ENCODE data around the gene SLC38A5.
A peak's percentile ranks its signal among the peaks of the same experiment; 100 is the strongest.

SLC38A5 gene

DNA sequence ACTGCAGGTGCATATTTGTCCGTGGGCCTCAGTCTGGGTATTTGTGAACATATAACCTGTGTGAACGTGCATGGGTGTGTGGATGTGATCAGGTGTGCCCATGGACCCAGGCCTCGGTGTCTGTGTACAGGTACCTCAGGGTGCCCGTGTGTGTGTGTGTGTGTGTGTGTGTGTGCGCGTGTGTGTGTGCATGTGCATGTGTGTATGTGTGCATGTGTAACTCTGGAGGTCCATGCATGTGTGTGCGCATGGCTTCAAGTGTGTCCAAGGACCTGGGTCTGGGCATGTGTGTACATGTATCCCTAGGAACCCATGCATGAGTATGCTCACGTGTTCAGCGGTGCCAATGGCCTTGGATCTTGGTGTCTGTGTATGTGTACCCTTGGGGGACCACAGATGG, 21.7 kb upstream of the SLC38A5 start:
- DNase-seq (ENCODE audit: low read depth in 2 of 3, low spot score in 2 of 3): no peak

- DNase-seq (ENCODE audit: low read depth in 2 of 3, low spot score in 2 of 3): no peak
Observed at GRCh38 chrX:48490661-48491060, 20.6 kb upstream of the SLC38A5 start.

GRCh38 chrX:48489892-48490291, 19.8 kb upstream of the SLC38A5 start:
- DNase-seq (ENCODE audit: low read depth in 2 of 3, low spot score in 2 of 3): no peak

DNA sequence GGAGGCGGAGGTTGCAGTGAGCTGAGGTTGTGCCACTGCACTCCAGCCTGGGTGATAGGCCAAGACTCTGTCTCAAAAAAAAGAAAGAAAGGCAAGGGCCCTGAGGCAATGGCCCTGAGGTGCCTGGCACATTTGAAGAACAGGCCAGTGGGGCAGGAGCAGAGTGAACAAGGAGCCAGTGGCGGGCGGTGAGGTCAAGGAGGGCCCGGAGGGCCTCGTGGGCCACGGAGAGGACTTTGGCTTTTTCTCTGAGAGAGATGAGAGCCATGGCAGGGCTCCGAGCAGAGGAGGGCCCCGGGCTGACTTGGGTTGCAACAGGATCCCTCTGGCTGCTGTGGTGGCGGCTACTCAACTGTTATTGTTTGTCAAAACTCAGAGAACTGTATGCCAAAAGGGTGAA, 19.2 kb upstream of the SLC38A5 start:
- no peak for DNase-seq (ENCODE audit: low read depth in 2 of 3, low spot score in 2 of 3)

- DNase-seq (ENCODE audit: low read depth in 2 of 3, low spot score in 2 of 3): no peak
Observed at GRCh38 chrX:48488034-48488433, 18.0 kb upstream of the SLC38A5 start.

- DNase-seq (ENCODE audit: low read depth in 2 of 3, low spot score in 2 of 3): no peak
Observed at GRCh38 chrX:48487362-48487798, 17.3 kb upstream of the SLC38A5 start.

- DNase-seq (ENCODE audit: low read depth in 2 of 3, low spot score in 2 of 3): no peak
Observed at GRCh38 chrX:48482526-48482925, 12.5 kb upstream of the SLC38A5 start.

- no peak for DNase-seq (ENCODE audit: low read depth in 2 of 3, low spot score in 2 of 3)
Observed at GRCh38 chrX:48480583-48480982, 10.5 kb upstream of the SLC38A5 start.

GRCh38 chrX:48480142-48480541, 10.1 kb upstream of the SLC38A5 start:
- DNase-seq (ENCODE audit: low read depth in 2 of 3, low spot score in 2 of 3): no peak

DNA sequence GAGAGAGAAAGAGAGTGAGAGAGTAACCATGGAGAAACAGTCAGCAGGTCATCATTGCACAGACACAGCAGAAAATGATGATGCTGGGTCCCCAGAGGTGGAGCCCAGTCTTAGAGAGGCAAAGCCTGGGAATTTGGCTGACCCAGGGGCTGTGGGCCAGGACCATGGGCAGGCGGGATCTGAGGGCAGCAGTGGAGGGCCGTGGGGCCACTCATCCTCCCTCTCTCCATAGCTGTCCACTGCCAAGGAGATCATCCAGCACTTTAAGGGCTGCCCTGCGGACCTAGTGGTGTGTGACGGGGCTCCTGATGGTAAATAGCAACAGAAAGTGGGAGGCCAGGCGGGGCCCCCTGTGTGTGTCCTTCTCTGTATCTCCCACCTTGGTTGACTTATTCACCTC, 8.7 kb upstream of the SLC38A5 start:
- no peak for DNase-seq (ENCODE audit: low read depth in 2 of 3, low spot score in 2 of 3)

DNA sequence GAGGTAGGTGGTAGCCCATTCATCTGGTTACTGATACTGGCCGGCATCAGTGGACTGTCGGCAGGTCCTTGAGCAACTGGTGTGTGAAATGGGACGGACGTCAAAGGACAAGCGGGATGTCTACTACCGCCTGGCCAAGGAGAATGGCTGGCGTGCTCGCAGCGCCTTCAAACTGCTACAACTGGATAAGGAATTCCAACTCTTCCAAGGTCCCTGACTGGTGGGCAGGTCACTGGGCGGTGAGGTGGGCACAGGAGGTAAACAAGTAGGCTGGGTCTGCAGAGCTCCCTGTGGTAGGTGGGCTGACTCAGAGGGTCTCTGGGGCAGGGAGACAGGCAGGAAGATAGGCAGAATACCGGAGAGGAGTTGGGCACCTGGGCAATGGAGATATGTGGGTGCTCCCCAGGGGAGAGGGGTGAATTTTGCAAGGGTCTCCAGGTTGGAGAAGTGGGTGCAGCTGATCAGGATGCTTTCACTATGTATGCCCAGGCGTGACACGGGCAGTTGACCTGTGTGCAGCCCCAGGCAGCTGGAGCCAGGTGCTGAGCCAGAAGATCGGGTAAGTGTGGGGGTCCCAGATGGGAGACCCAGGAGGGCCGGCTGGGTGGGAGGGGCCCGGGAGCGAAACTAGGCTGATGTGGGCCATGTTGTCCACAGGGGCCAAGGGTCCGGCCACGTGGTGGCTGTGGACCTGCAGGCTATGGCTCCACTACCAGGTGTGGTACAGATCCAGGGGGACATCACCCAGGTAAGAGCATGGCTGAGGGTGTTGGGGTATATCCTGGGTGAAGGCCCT, 8.1 kb upstream of the SLC38A5 start:
- DNase-seq (ENCODE audit: low read depth in 2 of 3, low spot score in 2 of 3): no peak

GRCh38 chrX:48476919-48477318, 6.9 kb upstream of the SLC38A5 start:
- DNase-seq (ENCODE audit: low read depth in 2 of 3, low spot score in 2 of 3): no peak

DNA sequence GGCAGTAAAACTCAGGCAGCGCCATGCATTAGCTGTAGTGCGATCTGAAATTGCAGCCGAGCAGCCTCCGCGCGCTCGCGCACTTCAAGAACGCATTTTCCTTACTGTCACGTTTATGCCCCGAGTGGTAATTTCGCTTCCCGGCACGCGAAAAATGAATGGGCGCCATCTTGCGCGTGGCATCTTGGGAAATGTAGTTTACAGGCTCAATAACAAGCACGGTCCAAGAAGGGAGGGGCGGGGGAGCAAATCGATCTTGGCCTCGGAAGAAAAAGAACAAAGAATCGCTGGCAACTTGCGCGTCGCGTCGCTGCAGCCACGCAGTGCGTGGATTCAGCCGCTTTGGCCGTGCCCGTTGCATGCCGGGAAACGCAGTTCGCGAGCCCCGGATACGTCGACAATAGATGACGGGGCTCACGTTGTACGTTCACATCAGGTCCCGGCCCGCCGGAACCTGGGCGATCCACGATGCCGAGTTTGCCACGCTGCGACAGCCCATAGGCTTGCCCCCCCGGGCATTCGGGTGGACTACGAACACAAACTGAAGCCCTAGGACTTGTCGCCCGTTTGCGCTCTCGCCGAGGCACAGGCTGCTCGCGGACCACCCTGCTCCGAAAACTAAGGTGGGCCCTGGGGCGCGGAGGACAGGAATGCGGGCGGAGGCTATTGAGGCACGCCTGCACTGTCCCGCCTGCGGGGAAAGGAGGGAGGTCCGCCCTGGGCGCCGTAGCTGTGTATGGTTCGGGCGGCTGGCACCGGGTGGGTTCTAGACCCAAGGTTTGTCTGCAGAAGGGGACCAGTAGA, 5.9 kb upstream of the SLC38A5 start, which contains the start of gene FTSJ1:
Gene FTSJ1, plus strand, starts transcription at position 426 of the 804 bp plus-strand sequence. CDS start 1,849 bp downstream, outside the sequence.
- DNase-seq (ENCODE audit: low read depth in 2 of 3, low spot score in 2 of 3): peak; percentile 41 to 57 (median 48)

DNA sequence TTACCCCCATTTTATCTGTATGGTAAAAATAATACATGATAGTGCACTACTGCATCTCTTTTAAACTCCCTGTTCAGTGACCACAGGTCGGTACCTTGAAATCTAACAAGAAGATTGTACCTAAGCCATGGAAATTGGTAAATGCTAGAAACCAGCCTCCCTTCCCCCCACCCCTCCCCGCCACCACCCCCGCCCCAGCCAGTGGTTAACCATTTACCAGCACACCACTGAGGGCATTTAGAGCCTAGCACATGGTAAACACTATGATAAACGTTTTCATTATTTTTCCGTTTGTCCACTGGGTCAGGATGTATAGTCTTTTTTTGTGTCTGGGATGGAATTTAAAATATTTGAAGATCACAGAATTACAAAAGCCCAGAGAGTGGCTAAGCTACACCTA, 5.2 kb upstream of the SLC38A5 start:
- no peak for DNase-seq (ENCODE audit: low read depth in 2 of 3, low spot score in 2 of 3)

DNA sequence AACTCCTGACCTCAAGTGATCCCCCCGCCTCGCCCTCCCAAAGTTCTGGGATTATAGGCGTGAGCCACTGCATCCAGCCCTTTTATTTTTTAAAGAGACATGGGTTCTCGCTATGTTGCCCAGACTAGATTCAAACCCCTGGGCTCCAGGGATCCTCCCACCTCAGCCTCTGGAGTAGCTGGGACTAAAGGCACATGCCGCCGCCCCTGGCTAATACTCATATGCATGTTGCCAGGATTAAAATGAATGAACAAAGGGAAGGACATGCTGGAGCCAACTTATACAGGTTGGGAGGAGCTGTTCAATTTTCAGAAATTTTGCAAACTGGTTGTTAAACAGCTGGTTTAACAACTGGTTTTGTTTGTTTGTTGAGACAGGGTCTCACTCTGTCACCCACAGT, 4.5 kb upstream of the SLC38A5 start:
- no peak for DNase-seq (ENCODE audit: low read depth in 2 of 3, low spot score in 2 of 3)

GRCh38 chrX:48474127-48474526, 4.1 kb upstream of the SLC38A5 start:
- DNase-seq (ENCODE audit: low read depth in 2 of 3, low spot score in 2 of 3): no peak

GRCh38 chrX:48473704-48473990, 3.6 kb upstream of the SLC38A5 start:
- DNase-seq (ENCODE audit: low read depth in 2 of 3, low spot score in 2 of 3): no peak

DNA sequence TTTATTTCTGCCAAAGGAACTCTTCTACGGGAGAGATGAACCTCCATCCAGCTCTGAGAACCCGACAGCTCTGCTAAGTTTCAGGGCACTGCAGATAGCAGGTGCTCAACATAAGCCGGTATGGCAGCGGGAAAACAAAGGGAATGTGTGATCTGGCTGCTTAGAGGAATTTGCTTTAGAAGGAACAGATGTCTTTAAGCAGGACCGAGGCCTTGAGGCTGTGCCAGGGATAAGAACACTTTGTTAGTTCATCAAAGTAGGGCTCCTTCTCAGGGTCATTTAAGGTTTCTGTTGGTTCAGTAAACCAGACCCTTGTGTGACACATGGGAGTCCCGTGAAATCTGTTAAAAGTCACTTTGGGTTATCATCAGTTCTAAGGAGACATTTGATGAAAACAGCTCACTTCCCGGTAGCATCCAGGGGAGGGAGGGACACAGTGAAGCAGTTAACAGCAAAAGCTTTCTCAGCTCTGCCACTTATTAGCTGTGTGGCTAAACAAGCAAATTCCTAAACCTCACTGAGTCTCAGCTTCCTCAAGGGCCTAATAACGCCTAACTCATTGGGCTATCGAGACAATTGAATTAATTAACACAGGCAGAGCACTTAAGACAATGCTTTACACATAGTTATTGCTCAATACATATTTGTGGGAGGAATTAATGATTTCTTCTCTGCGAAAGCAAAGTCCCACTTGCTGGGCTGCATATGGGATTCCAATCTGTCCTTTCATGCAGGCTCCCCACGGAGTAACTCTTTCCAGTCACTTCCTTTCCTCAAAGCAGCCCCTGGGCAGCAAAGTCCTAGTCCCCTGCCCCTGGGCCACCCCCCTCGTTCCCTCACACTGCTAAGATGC, 3.0 kb upstream of the SLC38A5 start:
- no peak for DNase-seq (ENCODE audit: low read depth in 2 of 3, low spot score in 2 of 3)

DNA sequence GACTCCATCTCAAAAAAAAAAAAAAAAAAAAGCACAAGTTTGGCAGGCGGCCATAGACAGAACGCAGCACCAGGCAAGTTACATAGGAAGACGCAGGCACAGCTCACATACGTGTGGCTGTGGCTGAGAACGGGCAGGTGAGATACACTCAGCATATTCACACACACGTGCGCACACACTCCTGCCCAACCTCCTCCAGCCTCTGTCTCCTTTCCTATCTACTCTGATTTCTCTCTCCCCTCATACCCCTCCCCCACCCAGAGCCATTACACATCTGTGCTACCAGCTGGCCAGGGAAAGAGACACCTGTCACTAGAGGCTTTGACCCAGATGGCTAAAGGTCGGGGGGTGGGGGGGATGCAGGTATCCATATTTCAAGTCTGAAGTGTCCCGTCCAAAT, 2.2 kb upstream of the SLC38A5 start:
- no peak for DNase-seq (ENCODE audit: low read depth in 2 of 3, low spot score in 2 of 3)

DNA sequence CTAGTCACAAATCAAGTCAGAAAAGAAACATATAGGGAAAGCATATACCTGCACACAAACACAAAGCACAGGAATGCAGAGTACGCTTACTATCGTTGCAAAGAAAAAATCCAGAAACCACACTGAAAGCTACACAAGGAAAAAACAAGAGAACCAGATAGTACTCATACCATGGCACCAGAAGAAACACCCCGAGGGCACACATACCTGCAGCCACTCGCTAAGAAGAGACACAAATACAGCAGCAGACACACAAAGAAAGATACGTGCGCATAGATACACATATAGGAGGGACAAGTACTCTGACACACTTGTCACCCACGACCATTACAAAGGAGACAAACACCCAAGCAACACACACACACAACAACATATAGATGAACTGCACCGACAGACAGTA, 1.4 kb upstream of the SLC38A5 start:
- no peak for DNase-seq (ENCODE audit: low read depth in 2 of 3, low spot score in 2 of 3)

DNA sequence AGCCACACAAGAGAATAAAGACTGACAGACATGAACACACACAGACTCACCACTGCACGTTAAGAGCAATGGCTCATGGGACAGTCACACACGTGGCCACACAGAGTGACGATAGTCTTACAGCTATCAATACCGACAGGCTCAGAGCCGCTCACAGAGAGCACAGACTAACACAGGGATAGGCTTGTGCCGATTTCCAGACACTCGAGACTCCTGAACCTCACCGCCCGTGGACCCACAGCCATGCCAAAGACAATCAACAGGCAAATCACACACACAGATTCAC, 716 bp upstream of the SLC38A5 start:
- no peak for DNase-seq (ENCODE audit: low read depth in 2 of 3, low spot score in 2 of 3)

Measured in activated CD8-positive, alpha-beta memory T cell treated with anti-CD3 and anti-CD28 coated beads for 48 hours (primary cell).